SK-N-SH (cell line): ENCODE results near the gene CISD1. TPM values are rescaled to one million over a fixed set of nuclear protein-coding genes. Genes with fewer than 3 reads are reported as not detected.
A peak's percentile ranks its signal among the peaks of the same experiment; 100 is the strongest.

Source experiments
- CTCF ChIA-PET: fragments of 300-600, 350-600 bp; formaldehyde crosslinking; extraction: SDS; loops from one replicate; lab custom pipeline; 2021; lab: Yijun Ruan, JAX
- POLR2A ChIA-PET: fragments of 350-600 bp; sonication (Branson Sonifier 250); formaldehyde crosslinking; extraction: SDS; loops from one replicate; lab custom pipeline; 2020; ENCODE audit warnings: antibody characterized with exemption, inconsistent platforms; lab: Yijun Ruan, JAX
- DNase-seq: peaks from one replicate; pipeline ENCODE4 v3.0.0; 2012
- H2AFZ ChIP-seq: fragments of 200-600 bp; sonication (generic); 2 replicates; pipeline ENCODE4 v1.8.1; 2016; ENCODE audit warnings: antibody characterized with exemption, mild to moderate bottlenecking, low read depth
- H3F3A ChIP-seq: fragments of 200-600 bp; sonication (generic); replicated peaks from 2 replicates; pipeline ENCODE3; 2016; ENCODE audit warnings: antibody characterized with exemption, mild to moderate bottlenecking; ENCODE audit not compliant: insufficient read depth
- H3K27ac ChIP-seq, 2 experiments: fragments of 200-500 bp in 1 of 2; fragments of 200-600 bp in 1 of 2; sonication (Bioruptor generic) in 1 of 2; sonication (generic), shearing (Covaris generic) in 1 of 2; 2 replicates each; pipeline versions ENCODE4 v1.5.1 to v1.6.1; 2014 to 2016; ENCODE audit warnings: low read depth in 2 of 2, inconsistent platforms in 1 of 2, low read length in 1 of 2, mild to moderate bottlenecking in 1 of 2, mixed read lengths in 1 of 2
- H3K27me3 ChIP-seq: fragments of 200-600 bp; sonication (generic), shearing (Covaris generic); 2 replicates; pipeline ENCODE4 v1.6.1; 2016; ENCODE audit warnings: mixed run types; ENCODE audit not compliant: insufficient read depth
- H3K36me3 ChIP-seq, 2 experiments: fragments of 200-500 bp in 1 of 2; fragments of 200-600 bp in 1 of 2; sonication (Bioruptor generic) in 1 of 2; sonication (generic) in 1 of 2; replicated peaks in 1 of 2; 2 replicates each; pipeline versions ENCODE3 to v1.5.1; 2014 to 2016; ENCODE audit warnings: low read length in 1 of 2, mild to moderate bottlenecking in 1 of 2; ENCODE audit not compliant: insufficient read depth in 2 of 2, control insufficient read depth in 1 of 2
- H3K4me1 ChIP-seq, 2 experiments: fragments of 200-500 bp in 1 of 2; fragments of 200-600 bp in 1 of 2; sonication (Bioruptor generic) in 1 of 2; sonication (generic), shearing (Covaris generic) in 1 of 2; 2 replicates each; pipeline versions ENCODE4 v1.5.1 to v1.6.1; 2014 to 2016; ENCODE audit warnings: low read depth in 1 of 2, low read length in 1 of 2, mixed run types in 1 of 2; ENCODE audit not compliant: insufficient read depth in 2 of 2, control insufficient read depth in 1 of 2
- H3K4me2 ChIP-seq: fragments of 200-600 bp; sonication (generic), shearing (Covaris generic); 2 replicates; pipeline ENCODE4 v1.6.1; 2017; ENCODE audit warnings: mixed run types
- H3K4me3 ChIP-seq, 2 experiments: fragments of 200-500 bp in 1 of 2; fragments of 200-600 bp in 1 of 2; sonication (Bioruptor generic) in 1 of 2; sonication (generic), shearing (Covaris generic) in 1 of 2; 2 replicates each; pipeline versions ENCODE4 v1.5.1 to v1.8.1; 2014 to 2016; ENCODE audit warnings: low read depth in 2 of 2, inconsistent platforms in 1 of 2, low read length in 1 of 2, mild to moderate bottlenecking in 1 of 2, mixed read lengths in 1 of 2, moderate library complexity in 1 of 2
- H3K79me2 ChIP-seq: fragments of 200-600 bp; sonication (generic); 2 replicates; pipeline ENCODE4 v1.8.1; 2017; ENCODE audit warnings: mild to moderate bottlenecking; ENCODE audit not compliant: insufficient read depth
- H3K9ac ChIP-seq: fragments of 200-600 bp; sonication (generic); 2 replicates; pipeline ENCODE4 v1.6.1; 2017; ENCODE audit warnings: mixed run types
- H3K9me2 ChIP-seq: fragments of 200-600 bp; sonication (generic); 2 replicates; pipeline ENCODE4 v1.6.1; 2017; ENCODE audit warnings: mixed run types
- H3K9me3 ChIP-seq: fragments of 200-600 bp; sonication (generic); 2 replicates; pipeline ENCODE4 v1.6.1; 2017; ENCODE audit warnings: mixed run types, mild to moderate bottlenecking, moderate library complexity
- H4K20me1 ChIP-seq: fragments of 200-600 bp; sonication (generic); 2 replicates; pipeline ENCODE4 v1.6.1; 2017; ENCODE audit warnings: mild to moderate bottlenecking, mixed run types; ENCODE audit not compliant: insufficient read depth
- CHD2 ChIP-seq: fragments of 150-350 bp; IDR thresholded peaks from 2 replicates; pipeline ENCODE4 v1.6.1; 2018; ENCODE audit warnings: low read length; ENCODE audit not compliant: partially characterized antibody
- EP300 ChIP-seq, 2 experiments: IDR thresholded peaks; 2 replicates each; pipeline versions ENCODE4 v1.4.0 to v1.6.1; 2012; ENCODE audit warnings: borderline replicate concordance in 1 of 2, low read depth in 1 of 2, low read length in 1 of 2
- EZH2phosphoT487 ChIP-seq: fragments of 200-600 bp; sonication (generic); IDR thresholded peaks from 2 replicates; pipeline ENCODE4 v1.6.1; 2017; ENCODE audit warnings: low read depth, mixed run types, mild to moderate bottlenecking, antibody characterized with exemption, moderate library complexity, borderline replicate concordance
- FOSL2 ChIP-seq: IDR thresholded peaks from 2 replicates; pipeline ENCODE4 v1.4.0; 2012; ENCODE audit warnings: low read depth, mild to moderate bottlenecking, moderate library complexity, borderline replicate concordance
- FOXM1 ChIP-seq: IDR thresholded peaks from 2 replicates; pipeline ENCODE4 v1.4.0; 2012; ENCODE audit warnings: low read depth, mild to moderate bottlenecking
- GABPA ChIP-seq: IDR thresholded peaks from 2 replicates; pipeline ENCODE4 v1.4.0; 2012; ENCODE audit warnings: low read depth, mild to moderate bottlenecking
- GATA2 ChIP-seq: sonication (generic); formaldehyde crosslinking; IDR thresholded peaks from 2 replicates; pipeline ENCODE4 v1.5.0; 2020; ENCODE audit warnings: mild to moderate bottlenecking, missing genetic modification reagents
- MEF2A ChIP-seq: IDR thresholded peaks from 2 replicates; pipeline ENCODE4 v1.4.0; 2012; ENCODE audit warnings: low read depth, borderline replicate concordance
- NRF1 ChIP-seq: IDR thresholded peaks from 2 replicates; pipeline ENCODE4 v1.6.1; 2012; ENCODE audit warnings: low read depth, mild to moderate bottlenecking, low read length
- POLR2AphosphoS5 ChIP-seq: IDR thresholded peaks from 2 replicates; pipeline ENCODE4 v1.6.1; 2012; ENCODE audit warnings: low read depth, low read length
- RAD21 ChIP-seq: IDR thresholded peaks from 2 replicates; pipeline ENCODE4 v1.6.1; 2012; ENCODE audit warnings: mild to moderate bottlenecking, low read length
- RFX5 ChIP-seq: IDR thresholded peaks from 2 replicates; pipeline ENCODE4 v1.6.1; 2012; ENCODE audit warnings: mild to moderate bottlenecking, improper control_type of control experiment, low read length
- RXRA ChIP-seq: IDR thresholded peaks from 2 replicates; pipeline ENCODE4 v1.4.0; 2012; ENCODE audit warnings: low read depth, mild to moderate bottlenecking, borderline replicate concordance
- TAF1 ChIP-seq: IDR thresholded peaks from 2 replicates; pipeline ENCODE4 v1.6.1; 2012; ENCODE audit warnings: low read depth, mild to moderate bottlenecking, low read length, moderate library complexity, borderline replicate concordance
- TCF12 ChIP-seq: IDR thresholded peaks from 2 replicates; pipeline ENCODE4 v1.4.0; 2012
- TEAD4 ChIP-seq: IDR thresholded peaks from 2 replicates; pipeline ENCODE4 v1.4.0; 2012; ENCODE audit warnings: mild to moderate bottlenecking, borderline replicate concordance; ENCODE audit not compliant: insufficient read depth
- YY1 ChIP-seq: IDR thresholded peaks from 2 replicates; pipeline ENCODE4 v1.4.0; 2012; ENCODE audit warnings: low read depth, mild to moderate bottlenecking
- ZBTB33 ChIP-seq: IDR thresholded peaks from 2 replicates; pipeline ENCODE4 v1.4.0; 2012; ENCODE audit warnings: low read depth, borderline replicate concordance
- WGBS: methylation state at CpG from one replicate; pipeline ENCODE4 v1.1.6; 2017; ENCODE audit warnings: low lambda C conversion rate; 5-methylcytosine and 5-hydroxymethylcytosine counted together
- polyA plus RNA-seq, 3 experiments: library from polyadenylated mRNA; depleted of rRNA; stranded (reverse); fragments of >200 nt; gene quantifications; 2 replicates each; pipeline ENCODE4 v1.2.3, GENCODE V29; 2012
- TF ChIP-seq, protein P1 (sequence below): IDR thresholded peaks from 2 replicates; pipeline ENCODE4 v1.6.1; 2012; ENCODE audit warnings: mild to moderate bottlenecking, low read depth, low read length, moderate library complexity
- TF ChIP-seq, protein P2 (sequence below): IDR thresholded peaks from 2 replicates; pipeline ENCODE4; 2012
- TF ChIP-seq, protein P3 (sequence below): fragments of 150-350 bp; IDR thresholded peaks from 2 replicates; pipeline ENCODE4 v1.6.1; 2017; ENCODE audit warnings: antibody characterized with exemption, low read length, low read depth, borderline replicate concordance

CISD1 gene
- polyA plus RNA-seq, 1 of the 3 experiments (the other 2 are of a cell fraction), result 34.1 TPM

DNA sequence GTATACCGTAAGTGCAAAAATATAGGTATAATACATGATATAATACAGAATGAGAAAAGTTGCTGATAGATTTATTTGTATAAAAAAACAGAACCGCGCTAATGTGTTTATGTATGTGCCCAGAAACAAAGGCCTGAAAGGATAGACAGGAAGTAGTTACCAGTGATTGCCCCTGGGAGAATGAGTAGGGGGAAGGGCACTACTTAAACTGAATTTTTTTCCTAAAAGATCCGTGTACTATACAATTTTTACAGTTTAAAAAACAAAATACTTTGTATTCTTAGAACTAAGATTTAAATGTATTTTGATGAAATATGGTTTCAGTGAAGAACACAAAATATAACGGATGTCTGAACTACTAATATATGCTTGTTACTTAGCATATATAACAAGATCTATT lies 4.2 kb upstream of the CISD1 start:
- H3K79me2 ChIP-seq, result peaks cover 64% of the 10 kb centered on the region
- DNase-seq, result peak; percentile 53
- WGBS, result 25% methylated on average over 5 of the region's 5 CpGs
- CTCF ChIA-PET, result no interaction called here
- peak overlapping the region; percentile 86 to 93; a peak in 3 of 4 replicates for H3K27ac ChIP-seq
- no peaks in the 10 kb centered on the region for H3K27me3 ChIP-seq
- peak overlapping the region; percentile 74 to 96; a peak in 3 of 4 replicates for H3K4me3 ChIP-seq
- H3K9me3 ChIP-seq, result no peaks in the 10 kb centered on the region
- POLR2A ChIA-PET, result no interaction called here
- no peaks in the 10 kb centered on the region for H3K9me2 ChIP-seq
- H3F3A ChIP-seq, result peaks cover 23% of the 10 kb centered on the region
- peaks cover 4 to 8% of the 10 kb centered on the region in 2 experiments; a peak in 3 of 4 replicates for H3K4me1 ChIP-seq
- peak overlapping the region; percentile 69 for H2AFZ ChIP-seq
- H3K9ac ChIP-seq, result peak overlapping the region; percentile 77; the same call in 1 of the 2 replicates
- H4K20me1 ChIP-seq, result no peaks in the 10 kb centered on the region
- no peaks in the 10 kb centered on the region for H3K36me3 ChIP-seq
- TF ChIP-seq CHD2, result peak; percentile 83
- TF ChIP-seq FOSL2, result no peak
- 0 out of 4 replicates have a peak, but pooled peaks of 1 of the 2 experiments have one; percentile 30 for TF ChIP-seq EP300 (IDR thresholded peaks at IDR 0.05; ENCODE audit: borderline replicate concordance in 1 of 2, low read depth in 1 of 2, low read length in 1 of 2)
- TF ChIP-seq, all 33 proteins: peak for 2
- peak overlapping the region; percentile 87 for H3K4me2 ChIP-seq

- no peaks in the 10 kb centered on the region for H3K36me3 ChIP-seq
- no peak for DNase-seq
- no peaks in the 10 kb centered on the region for H4K20me1 ChIP-seq
- peaks cover 7 to 8% of the 10 kb centered on the region in 2 experiments; a peak in 3 of 4 replicates for H3K4me1 ChIP-seq
- peak overlapping the region; percentile 69; the same call in 1 of the 2 replicates for H2AFZ ChIP-seq
- TF ChIP-seq ZBTB33 (no peak), TEAD4 (no peak), TAF1 (no peak), TCF12 (no peak), EZH2phosphoT487 (no peak), NRF1 (no peak), FOSL2 (no peak), RXRA (no peak), RAD21 (no peak), MEF2A (no peak), GABPA (no peak), FOXM1 (no peak), POLR2AphosphoS5 (no peak), YY1 (no peak), RFX5 (no peak), GATA2 (CRISPR knock-in tag) (no peak)
- TF ChIP-seq, protein P1, sequence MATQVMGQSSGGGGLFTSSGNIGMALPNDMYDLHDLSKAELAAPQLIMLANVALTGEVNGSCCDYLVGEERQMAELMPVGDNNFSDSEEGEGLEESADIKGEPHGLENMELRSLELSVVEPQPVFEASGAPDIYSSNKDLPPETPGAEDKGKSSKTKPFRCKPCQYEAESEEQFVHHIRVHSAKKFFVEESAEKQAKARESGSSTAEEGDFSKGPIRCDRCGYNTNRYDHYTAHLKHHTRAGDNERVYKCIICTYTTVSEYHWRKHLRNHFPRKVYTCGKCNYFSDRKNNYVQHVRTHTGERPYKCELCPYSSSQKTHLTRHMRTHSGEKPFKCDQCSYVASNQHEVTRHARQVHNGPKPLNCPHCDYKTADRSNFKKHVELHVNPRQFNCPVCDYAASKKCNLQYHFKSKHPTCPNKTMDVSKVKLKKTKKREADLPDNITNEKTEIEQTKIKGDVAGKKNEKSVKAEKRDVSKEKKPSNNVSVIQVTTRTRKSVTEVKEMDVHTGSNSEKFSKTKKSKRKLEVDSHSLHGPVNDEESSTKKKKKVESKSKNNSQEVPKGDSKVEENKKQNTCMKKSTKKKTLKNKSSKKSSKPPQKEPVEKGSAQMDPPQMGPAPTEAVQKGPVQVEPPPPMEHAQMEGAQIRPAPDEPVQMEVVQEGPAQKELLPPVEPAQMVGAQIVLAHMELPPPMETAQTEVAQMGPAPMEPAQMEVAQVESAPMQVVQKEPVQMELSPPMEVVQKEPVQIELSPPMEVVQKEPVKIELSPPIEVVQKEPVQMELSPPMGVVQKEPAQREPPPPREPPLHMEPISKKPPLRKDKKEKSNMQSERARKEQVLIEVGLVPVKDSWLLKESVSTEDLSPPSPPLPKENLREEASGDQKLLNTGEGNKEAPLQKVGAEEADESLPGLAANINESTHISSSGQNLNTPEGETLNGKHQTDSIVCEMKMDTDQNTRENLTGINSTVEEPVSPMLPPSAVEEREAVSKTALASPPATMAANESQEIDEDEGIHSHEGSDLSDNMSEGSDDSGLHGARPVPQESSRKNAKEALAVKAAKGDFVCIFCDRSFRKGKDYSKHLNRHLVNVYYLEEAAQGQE, result no peak
- TF ChIP-seq, protein P2, sequence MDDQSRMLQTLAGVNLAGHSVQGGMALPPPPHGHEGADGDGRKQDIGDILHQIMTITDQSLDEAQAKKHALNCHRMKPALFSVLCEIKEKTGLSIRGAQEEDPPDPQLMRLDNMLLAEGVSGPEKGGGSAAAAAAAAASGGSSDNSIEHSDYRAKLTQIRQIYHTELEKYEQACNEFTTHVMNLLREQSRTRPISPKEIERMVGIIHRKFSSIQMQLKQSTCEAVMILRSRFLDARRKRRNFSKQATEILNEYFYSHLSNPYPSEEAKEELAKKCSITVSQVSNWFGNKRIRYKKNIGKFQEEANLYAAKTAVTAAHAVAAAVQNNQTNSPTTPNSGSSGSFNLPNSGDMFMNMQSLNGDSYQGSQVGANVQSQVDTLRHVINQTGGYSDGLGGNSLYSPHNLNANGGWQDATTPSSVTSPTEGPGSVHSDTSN, result no peak
- TF ChIP-seq, protein P3, sequence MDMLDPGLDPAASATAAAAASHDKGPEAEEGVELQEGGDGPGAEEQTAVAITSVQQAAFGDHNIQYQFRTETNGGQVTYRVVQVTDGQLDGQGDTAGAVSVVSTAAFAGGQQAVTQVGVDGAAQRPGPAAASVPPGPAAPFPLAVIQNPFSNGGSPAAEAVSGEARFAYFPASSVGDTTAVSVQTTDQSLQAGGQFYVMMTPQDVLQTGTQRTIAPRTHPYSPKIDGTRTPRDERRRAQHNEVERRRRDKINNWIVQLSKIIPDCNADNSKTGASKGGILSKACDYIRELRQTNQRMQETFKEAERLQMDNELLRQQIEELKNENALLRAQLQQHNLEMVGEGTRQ, result no peak
- peaks cover 64% of the 10 kb centered on the region for H3K79me2 ChIP-seq
- peaks cover 27% of the 10 kb centered on the region for H3F3A ChIP-seq
- POLR2A ChIA-PET, result no interaction called here
- peak overlapping the region; percentile 86 to 93; a peak in 3 of 4 replicates for H3K27ac ChIP-seq
- peak overlapping the region; percentile 74 to 96 for H3K4me3 ChIP-seq
- no peaks in the 10 kb centered on the region for H3K9me3 ChIP-seq
- WGBS, result 8% methylated on average over 1 of the region's 1 CpG
- CTCF ChIA-PET, result no interaction called here
- peak overlapping the region; percentile 87 for H3K4me2 ChIP-seq
- no peaks in the 10 kb centered on the region for H3K9me2 ChIP-seq
- peak overlapping the region; percentile 77; the same call in 1 of the 2 replicates for H3K9ac ChIP-seq
- no peaks in the 10 kb centered on the region for H3K27me3 ChIP-seq
These were observed 3.7 kb upstream of the CISD1 start for GRCh38 chr10:58265249-58265648.
